ENCODE measurements around the gene ARL9.

Gene ARL9

GRCh38 chr4:56532239-56532638 is 26.6 kb downstream of the ARL9 start:
- no peak for DNase-seq

GRCh38 chr4:56535915-56536314 is 30.3 kb downstream of the ARL9 start:
- DNase-seq = no peak

- no peak for DNase-seq
These were observed 31.6 kb downstream of the ARL9 start for GRCh38 chr4:56537147-56537546.

- no peak for DNase-seq
These were observed 35.2 kb downstream of the ARL9 start for GRCh38 chr4:56540826-56541225.

- peak; percentile 90 for DNase-seq
These were observed 39.1 kb downstream of the ARL9 start for GRCh38 chr4:56544573-56545131.

- no peak for DNase-seq
These were observed 45.1 kb downstream of the ARL9 start for GRCh38 chr4:56550642-56551041.

- DNase-seq = no peak
These were observed 45.9 kb downstream of the ARL9 start for GRCh38 chr4:56551516-56551915.

GRCh38 chr4:56552273-56552672 is 46.7 kb downstream of the ARL9 start:
- DNase-seq = no peak

- DNase-seq = no peak
These were observed 64.5 kb downstream of the ARL9 start for GRCh38 chr4:56570041-56570440.

Measured in activated CD4-positive, alpha-beta T cell treated with anti-CD3 and anti-CD28 coated beads for 48 hours (primary cell).